GM19438 (cell line): ENCODE results near the gene FOXP3.
A peak's percentile ranks its signal among the peaks of the same experiment; 100 is the strongest.
"Not testable (repeated sequence)": the region's sequence is repeated elsewhere in the genome, so short reads cannot be mapped to it uniquely, and the experiment has no call there.

Source experiments
- ATAC-seq: cut with Tn5 transposase; IDR thresholded peaks from one replicate; pipeline ENCODE4 v1.9.1; 2021; ENCODE audit warnings: low read depth; ENCODE audit not compliant: unreplicated experiment

The FOXP3 gene, protein sequence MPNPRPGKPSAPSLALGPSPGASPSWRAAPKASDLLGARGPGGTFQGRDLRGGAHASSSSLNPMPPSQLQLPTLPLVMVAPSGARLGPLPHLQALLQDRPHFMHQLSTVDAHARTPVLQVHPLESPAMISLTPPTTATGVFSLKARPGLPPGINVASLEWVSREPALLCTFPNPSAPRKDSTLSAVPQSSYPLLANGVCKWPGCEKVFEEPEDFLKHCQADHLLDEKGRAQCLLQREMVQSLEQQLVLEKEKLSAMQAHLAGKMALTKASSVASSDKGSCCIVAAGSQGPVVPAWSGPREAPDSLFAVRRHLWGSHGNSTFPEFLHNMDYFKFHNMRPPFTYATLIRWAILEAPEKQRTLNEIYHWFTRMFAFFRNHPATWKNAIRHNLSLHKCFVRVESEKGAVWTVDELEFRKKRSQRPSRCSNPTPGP

DNA sequence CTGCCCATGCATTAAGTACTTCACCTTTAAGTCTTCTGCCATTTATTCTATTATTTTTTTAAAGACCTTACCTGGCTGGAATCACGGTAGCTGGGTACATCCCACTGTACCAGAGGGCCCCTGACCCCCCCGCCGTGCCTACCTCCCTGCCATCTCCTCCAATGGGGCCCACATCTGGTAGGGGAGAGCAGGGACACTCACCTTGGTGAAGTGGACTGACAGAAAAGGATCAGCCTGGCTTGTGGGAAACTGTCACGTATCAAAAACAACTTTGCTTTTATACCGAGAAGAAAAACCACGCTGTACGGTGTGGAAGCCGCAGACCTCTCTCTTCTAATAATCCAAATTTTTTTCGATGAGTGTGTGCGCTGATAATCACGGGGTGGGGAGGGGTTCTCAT, at the start of gene FOXP3:
Gene FOXP3, minus strand, starts transcription at position 251 of the 400 bp plus-strand sequence. CDS start 6,205 bp downstream, outside the sequence.
- no peak for ATAC-seq

DNA sequence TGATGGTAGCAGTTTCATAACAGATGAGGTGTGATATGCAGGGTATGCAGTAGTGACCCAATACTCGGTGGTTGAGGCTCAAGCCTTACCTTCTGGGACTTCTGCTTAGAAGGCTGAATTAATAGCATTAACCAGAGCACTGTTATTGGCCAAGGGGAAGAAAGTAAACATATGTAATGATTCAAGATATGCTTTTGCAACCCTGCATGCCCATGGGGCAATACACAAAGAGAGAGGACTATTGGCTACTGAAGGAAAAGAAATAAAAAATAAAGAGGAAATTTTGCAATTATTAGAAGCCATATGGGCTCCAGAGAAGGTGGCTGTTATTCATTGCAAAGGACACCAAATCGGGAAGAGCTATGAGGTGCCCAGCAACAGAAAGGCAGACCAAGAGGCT, 47.7 kb upstream of the FOXP3 start:
- ATAC-seq, result no peak

DNA sequence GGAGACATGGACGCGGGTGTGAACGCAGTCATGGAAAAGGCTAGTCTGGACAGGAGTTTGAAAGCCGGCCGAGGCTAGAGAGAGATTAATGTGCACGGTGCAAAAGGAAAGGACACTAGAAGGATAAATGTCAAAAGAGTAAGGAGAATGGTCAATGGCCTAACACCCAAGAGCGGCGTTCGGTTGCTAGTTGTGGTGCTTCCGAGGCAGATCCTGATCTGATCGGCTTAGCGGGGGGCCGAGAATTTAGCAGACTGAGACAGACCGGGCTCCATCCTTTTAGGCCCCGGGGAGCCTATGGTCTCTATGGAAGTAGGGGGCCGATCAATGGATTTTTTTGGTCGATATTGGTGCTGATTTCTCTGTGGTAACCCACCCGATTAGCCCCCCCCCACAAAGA, 45.9 kb upstream of the FOXP3 start:
- no peak for ATAC-seq

DNA sequence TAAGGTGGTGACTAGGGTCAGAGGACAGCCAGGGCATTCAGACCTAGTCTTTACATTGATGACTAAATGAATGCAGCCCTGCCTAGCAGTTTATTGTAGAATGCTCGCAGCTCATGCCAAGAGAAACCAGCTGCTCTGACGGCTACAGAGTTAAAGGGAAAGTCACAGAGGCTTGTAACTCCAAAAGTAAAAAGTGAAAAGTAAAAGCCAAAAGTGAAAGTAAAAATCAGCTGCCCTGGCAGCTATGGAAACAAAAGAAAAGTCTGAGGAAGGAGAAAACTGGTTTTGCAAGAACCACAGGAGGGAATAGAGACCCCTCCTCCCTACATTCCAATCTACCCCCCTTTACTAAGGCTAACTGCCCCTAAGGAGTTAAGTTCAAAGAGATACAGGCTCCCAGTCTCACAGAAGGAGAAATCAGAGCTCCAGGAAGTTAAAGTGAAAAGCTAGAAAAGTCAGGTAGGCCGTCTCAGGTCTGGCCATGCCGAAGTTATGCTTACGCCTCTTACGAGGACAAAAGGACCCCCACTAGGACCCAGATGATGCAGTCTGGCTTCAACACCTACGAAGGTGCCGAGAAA, 45.0 kb upstream of the FOXP3 start:
- no peak for ATAC-seq

DNA sequence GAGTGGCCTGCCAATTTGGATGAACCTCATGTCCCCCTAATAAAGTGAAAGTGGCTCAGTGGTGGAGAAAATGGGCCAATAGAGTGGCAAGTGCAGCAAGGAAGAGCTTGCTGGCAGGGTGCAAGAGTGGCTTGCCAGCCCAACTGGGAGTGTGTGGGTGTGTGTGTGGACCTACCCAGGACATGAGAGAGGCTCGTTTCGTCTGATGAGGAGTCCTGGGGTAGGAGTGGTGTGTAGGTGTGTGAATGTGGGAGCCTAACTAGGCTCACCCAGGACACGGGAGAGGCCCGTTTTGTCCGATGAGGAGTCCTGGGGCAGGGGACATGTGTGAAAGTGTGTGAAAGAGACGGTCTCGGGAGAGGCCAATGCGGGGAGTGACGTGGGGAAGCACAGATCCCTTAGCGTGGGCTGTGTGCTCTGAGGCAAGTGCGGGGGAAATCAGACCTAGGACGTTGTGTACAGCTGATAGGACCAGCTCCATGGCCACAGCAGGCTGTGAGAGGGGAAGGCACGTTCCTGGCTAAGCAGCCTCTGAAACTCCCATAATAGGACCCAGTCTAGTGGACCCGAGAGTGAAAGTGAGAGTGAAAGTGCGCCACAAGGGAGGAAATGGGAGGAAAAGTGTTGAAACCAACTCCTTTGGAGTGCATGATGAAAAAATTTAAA, 44.2 kb upstream of the FOXP3 start:
- no peak for ATAC-seq

DNA sequence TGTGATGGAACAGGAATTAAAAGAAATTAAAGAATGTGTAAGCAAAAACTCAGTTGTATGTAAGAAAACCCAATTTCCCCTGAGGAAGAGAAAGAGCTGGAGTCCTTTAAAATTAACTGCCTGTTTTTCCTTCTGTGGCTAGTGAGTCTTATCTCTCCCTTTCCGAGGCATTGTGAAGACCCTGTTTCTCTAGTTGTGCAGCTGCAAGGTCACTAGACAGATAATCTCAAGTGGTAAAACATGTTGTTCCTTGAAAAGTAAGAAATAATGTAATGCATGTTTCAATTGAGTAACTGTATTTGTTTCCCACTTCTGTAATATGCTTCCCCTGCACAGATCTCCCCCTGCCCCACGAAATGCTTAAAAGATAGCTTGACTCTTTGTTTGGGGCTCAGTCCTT, 43.3 kb upstream of the FOXP3 start:
- not testable (repeated sequence) for ATAC-seq

DNA sequence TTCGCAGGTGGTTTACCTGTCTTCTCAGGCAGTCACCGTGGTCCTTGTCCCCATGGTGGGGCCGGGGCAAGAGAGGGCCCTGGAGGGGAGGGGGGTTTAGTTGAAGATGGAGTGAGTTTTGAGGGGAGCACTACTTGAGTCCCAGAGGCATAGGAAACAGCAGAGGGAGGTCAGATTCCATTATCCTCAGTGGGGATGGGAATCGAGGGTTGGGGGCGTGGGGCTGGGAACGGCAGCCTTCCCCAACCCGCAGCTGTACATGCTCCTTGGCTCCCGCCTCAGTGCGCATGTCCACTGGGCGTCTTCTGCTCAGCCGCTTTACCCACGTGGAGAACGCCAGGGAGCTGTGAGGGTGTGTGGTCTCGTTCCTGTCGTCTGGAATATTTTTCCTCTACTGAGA, 38.8 kb upstream of the FOXP3 start, which contains the start of gene GAGE10:
Gene GAGE10, plus strand, starts transcription at position 301 of the 400 bp plus-strand sequence. CDS start 1,214 bp downstream, outside the sequence.
- ATAC-seq, result no peak

DNA sequence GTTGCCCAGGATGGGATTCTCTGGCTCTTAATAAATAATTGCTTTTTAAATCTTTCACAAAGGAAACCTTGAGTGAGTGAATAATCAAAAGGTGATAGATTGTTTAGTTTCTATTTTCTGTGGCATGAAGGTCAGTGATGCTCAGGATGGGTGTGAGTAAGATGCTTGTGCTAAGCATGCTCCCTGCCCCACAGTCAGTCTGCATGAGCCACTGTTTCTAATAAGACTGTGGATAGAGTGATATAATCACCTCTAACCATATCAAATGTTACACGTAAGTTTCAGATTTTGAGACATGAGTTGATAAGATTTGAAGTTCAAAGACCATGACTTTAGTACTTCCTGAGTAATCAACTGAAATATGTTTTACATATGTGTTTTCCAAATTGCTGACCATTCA, 36.2 kb upstream of the FOXP3 start:
- ATAC-seq, result no peak

DNA sequence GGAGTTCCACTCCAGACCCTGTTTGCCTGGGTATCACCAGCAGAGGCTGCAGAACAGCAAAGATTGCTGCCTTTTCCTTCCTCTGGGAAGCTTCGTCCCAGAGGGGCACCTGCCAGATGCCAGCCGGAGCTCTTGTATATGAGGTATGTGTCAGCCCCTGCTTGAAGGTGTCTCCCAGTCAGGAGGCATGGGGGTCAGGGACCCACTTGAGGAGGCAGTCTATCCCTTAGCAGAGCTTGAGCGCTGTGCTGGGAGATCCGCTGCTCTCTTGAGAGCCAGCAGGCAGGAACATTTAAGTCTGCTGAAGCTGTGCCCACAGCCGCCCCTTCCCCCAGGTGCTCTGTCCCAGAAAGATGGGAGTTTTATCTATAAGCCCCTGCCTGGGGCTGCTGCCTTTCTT, 34.8 kb upstream of the FOXP3 start:
- not testable (repeated sequence) for ATAC-seq

DNA sequence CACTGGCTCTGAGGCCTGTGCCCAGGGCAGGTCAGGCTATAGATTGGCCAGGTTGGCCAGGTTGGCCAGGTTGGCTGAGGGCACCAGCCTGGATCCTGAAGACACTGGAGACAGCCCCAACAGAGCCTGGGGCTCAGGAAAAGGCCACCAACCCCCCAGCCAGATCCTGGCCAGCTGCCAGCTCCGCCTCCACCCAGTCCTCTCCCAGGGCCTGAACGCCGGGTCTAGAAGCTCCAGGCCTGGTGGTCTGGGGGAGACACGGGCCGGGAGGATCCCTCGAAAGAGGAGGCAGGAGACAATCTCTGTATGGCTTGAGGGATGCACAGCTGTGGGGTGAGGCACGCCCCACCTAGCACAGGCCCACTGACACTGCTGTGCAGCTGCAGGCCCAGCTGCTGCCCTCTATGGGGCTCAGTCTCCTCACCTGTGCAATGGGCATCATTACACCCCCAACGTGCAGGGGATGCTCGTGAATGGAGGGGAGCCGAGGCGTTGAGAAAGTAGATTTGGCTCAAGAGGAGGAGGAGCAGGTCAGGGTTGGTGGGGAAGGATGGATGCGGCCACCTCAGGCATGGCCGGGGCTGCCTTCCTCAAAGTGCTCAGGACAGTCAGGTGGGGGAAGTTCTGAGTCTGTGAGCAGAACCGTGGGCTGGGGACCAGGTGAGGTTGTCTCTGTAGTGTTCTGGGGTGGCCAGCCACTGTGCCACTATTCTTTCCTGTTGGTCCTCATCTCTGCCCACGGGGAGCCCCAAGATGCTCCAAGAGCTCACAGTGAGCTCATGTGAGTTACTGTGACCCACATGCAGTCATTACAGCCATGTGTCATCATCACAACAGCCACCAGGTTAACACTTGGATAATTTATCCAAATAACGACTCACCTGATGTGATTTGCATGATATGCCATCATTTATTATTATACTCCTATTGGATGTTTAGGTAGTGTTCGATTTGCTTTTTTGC, 28.2 kb upstream of the FOXP3 start:
- ATAC-seq, result no peak

DNA sequence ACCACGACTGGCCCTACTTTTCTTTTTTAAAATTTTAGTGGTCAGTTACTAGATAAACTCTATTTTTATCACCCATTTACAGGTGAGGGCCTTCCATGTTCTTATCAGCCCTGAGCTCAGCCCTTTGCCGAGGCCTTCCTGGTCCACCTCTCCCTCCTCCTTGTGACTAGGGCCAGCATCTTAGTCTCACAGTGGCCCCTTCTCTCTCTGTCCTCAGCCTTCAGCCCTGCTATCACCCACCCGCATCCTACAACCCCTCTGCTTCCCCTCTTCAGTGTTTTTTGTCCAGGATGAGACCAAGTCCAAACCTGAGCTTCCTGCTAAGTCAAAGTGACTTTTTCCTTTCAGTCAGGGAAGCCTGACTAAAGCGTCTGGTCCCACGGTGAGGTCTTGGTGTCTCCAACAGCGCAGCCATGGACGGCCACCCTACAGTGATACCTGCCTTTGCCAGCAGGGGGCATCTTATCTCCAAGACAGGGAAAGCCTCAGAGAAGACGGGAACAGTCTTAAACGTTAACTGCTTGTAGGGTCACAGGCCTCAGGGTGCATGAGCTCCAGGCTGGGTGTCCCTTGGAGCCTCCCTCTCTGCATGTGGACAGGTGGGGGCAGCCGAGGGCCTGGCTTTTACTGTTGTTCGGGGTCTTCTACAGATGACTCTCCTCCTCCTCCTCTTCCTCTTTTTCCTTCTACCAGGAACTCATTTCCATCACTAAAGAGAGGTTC, 27.3 kb upstream of the FOXP3 start:
- peak; percentile 70 for ATAC-seq

DNA sequence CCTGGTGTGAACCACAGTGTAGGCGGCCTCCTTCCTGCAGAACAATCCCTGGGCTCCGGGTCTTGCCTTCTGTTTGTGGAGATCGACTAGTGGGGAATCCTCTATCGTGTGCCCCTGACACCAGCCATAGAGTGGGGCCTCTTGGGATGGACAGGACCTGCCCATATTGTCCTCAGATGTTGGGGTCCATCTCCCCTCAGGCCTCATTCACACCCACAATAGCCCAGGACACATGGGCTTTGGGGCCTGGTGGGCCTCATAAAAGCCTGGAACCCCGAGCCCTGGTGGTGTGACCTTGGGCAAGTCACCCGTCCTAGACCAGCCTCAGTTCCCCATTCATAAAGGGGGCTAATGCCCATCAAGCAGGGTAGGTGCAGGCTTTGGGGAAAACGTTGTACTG, 25.7 kb upstream of the FOXP3 start:
- no peak for ATAC-seq

DNA sequence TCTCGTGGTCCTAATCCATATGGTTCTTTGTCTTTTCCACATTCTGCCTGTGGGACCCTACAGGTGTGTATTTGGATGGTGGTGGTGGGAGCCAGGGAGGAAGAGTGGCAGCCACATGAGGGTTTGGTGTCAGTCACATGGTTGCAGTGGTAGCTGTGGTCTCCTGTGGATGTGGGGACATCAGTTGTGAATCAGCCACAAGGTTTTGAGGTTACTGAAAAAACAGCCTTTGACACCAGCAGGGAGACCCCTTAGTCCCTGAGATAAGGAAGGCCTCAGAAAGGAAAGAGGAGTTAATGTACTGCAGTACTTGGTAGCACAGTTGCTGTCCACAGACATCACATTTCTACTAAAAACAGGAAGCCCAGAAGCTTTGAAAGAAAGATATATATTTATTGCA, 23.2 kb upstream of the FOXP3 start:
- ATAC-seq, result no peak

DNA sequence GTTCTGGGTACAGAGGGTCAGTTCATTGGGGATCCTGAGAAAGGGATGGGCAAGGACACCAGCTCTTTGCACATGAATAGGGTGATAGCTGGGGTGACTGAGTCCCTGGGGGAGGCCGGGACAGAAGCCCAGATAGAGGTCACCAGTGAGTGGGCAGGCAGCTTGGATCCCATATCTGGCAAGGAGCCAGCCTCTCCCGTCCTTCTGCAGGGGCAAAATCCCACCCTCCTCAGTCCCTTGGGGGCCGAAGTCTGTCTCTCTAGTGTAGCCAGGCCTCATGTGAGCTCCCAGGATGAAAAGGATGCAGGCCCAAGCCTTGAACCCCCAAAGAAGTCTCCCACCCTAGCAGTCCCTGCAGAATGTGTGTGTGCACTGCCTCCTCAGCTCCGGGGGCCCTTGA, 22.1 kb upstream of the FOXP3 start:
- ATAC-seq, result no peak

DNA sequence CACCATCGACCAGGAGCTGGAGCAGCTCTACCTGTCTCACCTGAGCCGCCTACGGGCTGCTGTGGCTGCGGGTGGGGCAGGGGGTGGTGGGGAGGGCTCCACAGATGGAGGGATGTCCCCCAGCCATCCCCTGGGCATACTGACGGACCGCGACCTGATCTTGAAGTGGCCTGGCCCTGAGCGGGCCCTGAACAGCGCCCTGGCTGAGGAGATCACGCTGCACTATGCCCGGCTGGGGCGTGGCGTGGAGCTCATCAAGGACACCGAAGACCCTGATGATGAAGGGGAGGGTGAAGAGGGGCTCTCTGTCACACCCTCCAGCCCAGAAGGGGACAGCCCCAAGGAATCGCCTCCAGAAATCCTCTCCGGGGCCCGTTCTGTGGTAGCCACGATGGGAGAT, 21.6 kb upstream of the FOXP3 start:
- ATAC-seq, result no peak

DNA sequence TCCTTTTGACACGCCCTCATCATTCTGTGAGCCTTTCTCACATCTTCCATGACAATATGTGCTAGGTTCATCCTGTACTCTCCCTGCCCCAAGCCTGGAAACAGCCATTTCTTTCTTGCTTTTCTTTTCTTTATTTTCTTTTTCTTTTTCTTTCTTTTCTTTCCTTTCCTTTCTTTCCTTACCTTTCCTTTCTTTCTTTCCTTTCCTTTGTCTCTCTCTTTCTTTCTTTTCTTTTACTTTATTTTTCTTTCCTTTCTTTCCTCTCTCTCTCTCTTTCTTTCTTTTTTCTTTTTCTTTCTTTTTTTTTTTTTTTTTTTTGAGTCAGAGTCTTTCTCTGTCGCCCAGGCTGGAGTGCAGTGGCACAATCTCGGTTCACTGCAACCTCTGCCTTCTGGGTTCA, 19.7 kb upstream of the FOXP3 start:
- no peak for ATAC-seq

DNA sequence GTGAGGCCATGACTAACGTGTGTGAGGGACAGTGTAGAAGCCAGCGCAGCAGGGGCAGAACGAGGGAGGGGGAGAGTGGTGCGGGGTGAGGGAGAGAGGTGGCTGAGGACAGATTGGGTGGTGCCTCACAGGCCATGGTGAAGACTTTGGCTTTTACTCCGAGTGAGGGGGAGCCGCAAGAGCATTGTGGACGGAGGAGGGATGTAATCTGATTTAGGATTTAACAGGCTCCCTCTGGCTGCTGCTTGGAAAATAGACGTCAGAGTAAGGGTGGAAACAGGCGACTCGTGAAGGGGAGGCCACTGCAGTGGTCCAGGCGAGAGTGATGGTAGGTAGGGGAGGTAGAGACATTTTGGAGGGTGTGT, 18.1 kb upstream of the FOXP3 start:
- no peak for ATAC-seq

DNA sequence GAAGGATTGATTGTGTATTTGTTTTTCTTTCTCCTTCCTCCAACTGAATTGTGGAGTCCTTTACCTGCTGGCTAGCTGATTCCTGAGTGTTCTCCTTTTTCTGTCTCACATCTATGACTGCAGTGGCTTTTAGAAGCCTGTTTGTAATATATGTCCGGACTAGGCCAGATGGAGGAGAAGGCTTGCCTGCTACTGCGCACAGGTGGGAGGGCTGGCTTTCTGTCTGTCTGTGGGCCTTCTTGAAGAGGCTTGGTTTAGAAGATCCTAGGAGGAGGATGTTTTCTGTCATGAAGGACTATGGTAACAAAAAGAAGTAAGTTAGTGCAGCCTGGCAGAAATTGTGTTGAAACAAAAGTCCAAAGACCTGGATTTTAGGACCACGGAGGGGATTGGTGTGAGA, 13.6 kb upstream of the FOXP3 start:
- ATAC-seq, result no peak

DNA sequence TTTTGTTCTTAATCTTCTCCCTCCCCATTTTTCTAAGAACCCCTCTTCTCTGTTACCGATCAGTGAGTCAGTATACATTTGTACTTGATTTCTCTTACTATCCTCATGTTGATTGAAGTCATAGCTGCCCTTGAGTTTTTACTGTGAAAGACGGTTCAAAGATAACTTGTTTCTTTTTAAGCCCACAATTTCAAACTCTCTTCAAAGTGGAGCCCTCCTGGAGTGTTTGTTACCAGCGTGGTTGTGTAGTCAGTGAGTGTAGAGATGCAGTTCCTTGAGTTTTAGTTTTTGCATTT, 13.0 kb upstream of the FOXP3 start:
- ATAC-seq, result no peak
